T-helper 22 cell (primary cell): ENCODE results near the gene PTN.
"Not testable (repeated sequence)": the region's sequence is repeated elsewhere in the genome, so short reads cannot be mapped to it uniquely, and the experiment has no call there.

Experiments used
- DNase-seq: peaks from one replicate; pipeline ENCODE4 v3.0.0-alpha.2; 2020; ENCODE audit warnings: low read depth

PTN gene

DNA sequence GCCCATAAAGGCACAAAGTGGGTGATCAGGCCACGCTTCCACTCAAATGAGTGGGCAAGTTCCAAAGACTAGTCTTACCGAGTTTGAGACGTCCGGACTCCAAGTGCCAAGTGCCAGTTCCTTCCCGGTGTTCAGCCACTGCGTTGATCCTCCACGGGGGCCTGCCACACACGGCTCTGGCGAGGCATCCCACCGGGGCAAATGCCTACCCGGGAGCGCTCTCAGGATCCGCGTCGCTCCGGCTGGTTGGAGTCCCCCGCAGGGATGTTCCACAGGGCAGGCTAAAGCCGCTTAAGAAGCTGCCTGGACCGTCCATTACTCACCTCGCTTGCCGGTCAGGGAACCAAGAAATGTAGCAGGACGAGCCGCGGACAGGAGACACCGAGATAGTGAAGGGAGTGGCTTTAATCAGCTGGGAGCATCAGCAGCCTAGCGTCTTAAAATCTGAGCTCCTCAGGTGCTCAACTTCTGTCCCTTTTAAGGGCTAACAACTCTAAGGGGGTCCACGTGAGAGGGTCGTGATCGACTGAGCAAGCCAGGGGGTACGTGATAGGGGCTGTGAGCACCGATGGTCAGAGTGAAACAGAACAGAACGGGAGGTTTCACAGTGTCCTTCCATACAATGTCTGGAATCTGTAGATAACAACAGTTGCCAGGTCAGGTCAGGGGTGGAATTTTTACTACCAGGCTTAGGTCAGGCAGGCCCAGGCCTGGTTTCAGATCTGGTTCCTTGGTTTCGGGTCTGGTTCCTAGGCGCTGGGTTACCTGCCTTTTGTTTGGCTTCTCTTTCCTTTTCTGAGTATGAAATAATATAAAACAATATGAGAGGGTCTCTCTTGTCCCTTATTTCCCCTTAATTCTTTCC is 75.3 kb downstream of the PTN start:
- DNase-seq: not testable (repeated sequence)

DNA sequence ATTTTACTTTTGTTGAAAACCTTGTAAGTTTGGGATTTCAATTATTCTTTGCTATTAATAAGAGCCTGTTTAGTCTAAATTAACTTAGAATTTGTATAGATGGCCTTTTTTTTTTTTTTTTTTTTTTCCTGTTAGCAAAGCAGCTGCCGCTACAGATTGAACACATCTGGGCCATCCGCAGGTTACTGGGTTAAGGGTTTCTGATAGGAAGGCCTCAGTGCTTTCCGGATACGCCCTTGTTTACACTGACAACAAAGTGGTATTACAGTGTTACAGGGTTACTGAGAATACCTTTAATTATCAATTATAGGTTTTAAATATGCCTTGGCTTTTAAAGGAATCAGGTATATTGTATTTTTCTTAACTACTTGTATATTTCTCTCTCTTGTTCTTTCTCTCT is 76.8 kb downstream of the PTN start:
- DNase-seq: no peak

DNA sequence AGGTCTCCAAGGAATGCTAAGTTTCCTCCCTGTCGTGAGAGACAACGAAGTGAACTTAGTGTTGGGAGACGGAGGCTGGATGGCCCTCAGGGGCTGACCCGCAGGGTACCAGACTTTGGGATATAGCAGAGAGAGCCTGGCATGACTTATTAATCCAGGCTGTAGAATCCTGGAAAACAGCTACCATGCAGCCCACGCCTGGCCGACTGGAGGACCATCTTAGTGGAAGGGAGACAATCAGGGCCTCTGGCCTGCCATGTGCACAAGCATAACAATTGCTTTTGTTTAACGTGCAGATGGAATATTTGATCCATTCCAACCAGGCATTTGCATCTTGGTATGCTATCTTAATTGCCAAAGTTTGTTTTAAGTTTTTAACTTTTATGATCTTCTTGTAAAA is 78.1 kb downstream of the PTN start:
- DNase-seq: not testable (repeated sequence)

DNA sequence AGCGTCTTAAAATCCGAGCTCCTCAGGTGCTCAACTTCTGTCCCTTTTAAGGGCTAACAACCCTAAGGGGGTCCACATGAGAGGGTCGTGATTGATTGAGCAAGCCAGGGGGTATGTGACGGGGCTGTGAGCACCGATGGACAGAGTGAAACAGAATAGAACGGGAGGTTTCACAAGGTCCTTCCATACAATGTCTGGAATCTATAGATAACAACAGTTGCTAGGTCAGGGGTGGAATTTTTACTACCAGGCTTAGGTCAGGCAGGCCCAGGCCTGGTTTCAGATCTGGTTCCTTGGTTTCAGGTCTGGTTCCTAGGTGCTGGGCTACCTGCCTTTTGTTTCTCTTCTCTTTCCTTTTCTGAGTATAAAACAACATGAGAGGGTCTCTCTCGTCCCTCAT is 80.9 kb downstream of the PTN start:
- DNase-seq: no peak

DNA sequence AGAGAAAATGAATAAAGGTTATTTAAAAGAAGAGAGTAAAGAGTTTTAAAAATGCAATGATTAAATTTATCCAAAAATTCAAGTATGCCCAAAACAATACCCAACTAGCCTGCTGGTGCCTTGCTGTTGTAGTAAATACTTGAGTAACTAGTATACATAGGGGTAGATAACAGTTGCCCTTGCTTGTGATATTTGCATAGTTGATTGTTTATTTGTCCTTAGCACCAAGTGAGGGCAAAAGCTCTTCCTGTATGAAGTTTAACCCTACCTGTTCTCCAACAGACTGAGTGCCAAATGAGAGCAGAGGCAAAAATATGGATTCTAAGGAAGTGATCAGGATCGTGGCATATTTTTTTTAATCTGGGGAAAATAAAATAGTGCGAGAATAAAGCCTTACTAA is 85.0 kb downstream of the PTN start:
- no peak for DNase-seq

DNA sequence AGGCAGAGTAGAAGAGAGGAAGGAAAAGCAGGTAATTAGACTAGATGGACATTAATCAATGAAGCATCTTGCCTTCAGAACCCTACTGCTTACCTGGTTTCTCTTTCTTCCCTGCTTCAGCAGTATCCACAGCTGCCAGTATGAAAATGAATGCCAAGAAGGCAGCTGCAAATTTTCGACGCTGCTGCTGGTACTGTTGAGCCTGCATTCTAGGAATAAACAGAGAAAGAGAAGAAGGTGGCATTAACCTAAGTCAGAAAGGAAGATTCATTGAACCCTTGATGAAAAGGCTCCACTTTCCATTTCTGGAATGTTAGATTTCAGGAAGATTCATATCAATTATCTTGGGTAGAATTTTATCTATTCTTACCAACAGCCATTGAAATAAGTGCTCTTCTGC is 88.8 kb downstream of the PTN start:
- no peak for DNase-seq

DNA sequence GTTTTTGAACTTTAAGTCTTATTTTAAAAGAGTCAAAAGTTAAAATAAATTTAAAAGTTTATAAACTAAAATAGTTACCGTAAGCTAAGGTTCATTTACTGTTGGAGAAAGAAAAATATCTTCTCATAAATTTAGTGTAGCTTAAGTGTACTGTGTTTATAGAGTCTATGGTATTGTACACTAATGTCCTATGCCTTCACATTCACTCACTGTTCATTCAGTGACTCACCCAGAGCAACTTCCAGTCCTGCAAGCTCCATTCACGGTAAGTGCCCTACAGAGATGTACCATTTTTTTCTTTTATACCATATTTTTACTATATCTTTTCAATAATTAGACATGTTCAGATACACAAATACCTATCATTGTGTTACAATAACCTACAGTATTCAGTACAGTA is 97.6 kb downstream of the PTN start:
- DNase-seq: no peak

DNA sequence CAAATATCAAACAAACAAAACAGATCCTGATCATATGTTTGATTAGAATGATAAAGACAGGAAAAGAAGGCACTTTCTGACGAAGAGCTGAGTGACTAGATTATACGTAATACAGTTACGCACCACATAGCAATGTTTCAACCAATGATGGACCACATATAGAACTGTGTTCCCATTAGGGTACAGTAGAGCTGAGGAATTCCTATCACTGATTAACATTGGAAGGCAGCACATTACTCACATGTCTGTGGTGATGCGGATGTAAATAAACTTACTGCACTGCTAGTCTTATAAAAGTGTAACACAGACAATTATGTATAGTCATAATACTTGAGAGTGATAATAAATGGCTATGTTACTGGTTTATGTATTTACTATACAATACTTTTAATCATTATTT is 98.3 kb downstream of the PTN start:
- DNase-seq: no peak

DNA sequence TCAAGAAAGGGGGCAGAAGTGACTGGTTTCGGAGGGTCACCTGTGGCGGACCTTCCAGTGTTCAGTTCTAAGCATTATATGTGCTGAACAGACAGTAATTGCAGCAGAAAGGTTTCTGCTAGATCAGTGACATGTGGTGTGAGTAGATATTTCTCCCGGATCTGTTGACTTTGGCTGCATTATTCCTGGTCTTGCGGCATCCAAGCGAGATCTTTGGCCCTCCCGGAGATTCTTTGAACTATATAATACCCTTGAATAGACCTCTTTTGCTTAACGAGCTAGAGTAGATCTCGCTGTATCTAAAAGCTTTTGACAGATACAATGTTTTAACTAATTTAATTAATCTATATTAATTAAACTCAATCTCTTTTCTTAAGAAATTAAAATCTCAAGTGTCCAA is 99.8 kb downstream of the PTN start:
- no peak for DNase-seq

DNA sequence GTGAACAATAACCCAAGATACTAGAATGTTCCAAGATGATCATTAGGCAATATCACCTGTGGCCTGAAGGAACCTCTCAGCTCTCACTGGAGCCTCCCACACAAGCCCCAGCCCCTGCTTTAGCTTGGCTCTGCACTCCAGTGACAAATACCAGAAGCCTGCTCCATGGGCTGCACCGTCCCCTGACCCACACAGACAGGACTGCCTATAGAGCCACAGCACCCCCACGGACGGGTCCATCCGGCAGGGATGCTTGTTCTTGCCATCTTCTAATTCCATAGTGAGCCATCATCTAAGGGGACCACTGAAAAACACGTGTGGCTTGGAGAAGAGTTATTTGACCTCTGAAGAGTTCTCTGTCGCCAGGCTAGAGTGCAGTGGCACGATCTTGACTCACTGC is 100.9 kb downstream of the PTN start:
- no peak for DNase-seq

DNA sequence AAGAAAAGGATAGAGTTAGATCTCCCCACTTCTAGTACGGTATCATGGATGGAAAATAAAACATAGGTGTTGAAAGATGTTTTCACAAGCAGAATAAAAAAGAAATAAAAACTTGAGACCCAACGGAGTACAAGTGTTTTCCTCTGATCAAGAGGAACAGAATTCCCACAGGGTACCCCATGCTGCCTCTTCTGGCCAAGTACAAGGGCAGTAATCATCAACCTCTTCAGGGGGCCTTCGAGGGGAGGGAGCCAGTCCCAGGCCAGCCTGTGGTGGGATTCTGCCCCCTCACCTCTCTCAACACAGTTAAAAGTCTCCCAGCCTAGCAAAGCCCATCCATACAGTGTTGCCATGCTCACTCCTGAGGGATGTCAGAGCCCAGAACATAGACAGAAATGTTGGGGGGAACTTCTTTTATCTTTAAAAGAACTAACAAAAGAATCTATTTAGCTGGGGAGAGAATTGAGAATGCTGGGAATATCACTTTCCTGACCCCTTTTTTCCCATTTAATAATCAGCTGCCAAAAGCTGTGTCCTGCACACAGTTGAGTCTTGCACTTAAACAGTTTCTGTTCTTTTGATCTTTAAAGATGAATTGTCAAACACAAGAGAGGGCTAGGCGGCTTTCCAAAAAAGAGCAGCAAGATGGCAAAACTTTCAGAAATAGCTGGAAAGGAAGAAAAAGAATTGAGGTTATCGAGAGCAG is 101.7 kb downstream of the PTN start:
- no peak for DNase-seq

DNA sequence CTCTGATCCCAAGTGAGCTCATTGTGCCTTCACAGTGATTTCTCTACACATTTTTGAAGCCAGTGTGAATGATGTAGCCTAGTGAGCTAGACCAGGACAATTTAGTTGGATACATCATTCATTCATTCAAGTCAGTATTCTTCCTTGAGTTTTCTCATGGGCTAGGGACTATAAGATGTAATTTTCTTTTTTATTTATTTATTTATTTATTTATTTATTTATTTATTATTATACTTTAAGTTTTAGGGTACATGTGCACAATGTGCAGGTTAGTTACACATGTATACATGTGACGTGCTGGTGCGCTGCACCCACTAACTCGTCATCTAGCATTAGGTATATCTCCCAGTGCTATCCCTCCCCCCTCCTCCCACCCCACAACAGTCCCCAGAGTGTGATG is 104.3 kb downstream of the PTN start:
- DNase-seq: not testable (repeated sequence)

DNA sequence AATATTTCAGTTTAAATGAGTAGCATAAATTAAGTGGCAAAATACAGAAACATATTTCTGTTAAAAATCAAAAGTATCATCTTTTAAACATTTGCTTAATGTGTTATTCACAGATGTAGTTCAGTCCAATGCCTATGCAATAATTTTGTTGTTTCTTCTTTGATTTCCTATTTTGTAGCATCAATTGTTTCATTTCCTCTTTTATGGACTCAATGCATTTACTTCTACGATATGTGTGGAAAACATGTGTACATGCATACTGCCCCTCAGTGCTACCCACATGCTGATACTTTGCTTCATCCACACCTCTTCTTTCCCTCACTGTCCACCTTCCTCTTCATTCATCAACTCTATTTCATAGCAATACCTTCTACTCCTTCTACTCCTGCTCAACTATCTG is 108.1 kb downstream of the PTN start:
- DNase-seq: no peak

DNA sequence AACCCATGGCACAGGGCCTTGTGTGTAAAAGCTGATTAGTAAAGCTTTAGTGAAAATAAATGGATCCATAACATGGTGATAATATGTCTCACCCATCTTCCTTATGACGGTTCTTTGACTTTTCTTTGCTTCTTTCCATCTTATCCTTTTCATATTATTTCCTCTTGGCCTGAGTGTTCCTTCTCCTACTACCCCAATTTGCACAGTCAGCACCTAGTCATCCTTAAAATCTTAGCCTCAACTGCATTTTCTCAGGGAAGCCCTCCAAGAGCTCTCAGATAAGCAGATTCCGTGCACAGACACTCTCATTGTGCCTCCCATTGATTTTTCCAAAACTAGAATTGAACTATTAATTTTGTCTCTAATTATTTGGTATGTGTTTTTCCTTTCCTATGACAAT is 112.4 kb downstream of the PTN start:
- DNase-seq: no peak

DNA sequence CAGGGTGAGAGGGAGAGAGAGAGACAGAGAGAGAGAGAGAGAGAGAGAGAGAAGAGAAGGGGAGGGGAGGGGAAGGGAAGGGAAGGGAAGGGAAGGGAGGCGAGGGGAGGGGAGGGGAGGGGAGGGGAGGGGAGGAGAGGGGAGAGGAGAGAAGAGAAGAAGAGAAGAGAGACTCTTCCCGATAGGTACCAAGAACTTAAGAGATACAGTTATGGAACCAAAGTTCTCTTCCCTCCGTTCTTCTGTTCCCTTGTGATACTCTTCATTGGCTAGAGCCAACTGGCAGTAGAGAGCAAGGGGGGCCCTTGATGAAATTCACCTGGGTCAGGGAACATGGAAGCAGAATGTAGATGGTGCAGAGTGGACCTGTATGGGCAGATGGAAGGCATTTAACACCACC is 122.1 kb downstream of the PTN start:
- DNase-seq: no peak

DNA sequence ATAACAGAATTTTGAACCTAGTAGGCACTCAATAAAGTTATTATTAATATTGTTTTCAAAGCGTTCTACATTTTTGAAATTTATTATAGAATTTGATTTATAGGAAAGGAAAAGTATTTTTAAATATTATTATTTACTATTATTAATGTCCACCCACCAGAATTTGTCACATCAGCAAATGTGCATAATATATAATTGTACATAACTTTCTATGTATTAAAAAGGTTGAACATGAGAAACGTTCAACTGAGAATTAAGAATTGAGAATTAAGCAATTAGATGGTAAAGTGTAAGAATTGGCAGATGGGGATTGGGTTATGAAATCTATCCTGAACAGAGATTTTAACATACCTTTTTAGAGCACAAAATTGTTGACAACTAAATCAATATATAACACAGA is 129.8 kb downstream of the PTN start:
- DNase-seq: no peak

DNA sequence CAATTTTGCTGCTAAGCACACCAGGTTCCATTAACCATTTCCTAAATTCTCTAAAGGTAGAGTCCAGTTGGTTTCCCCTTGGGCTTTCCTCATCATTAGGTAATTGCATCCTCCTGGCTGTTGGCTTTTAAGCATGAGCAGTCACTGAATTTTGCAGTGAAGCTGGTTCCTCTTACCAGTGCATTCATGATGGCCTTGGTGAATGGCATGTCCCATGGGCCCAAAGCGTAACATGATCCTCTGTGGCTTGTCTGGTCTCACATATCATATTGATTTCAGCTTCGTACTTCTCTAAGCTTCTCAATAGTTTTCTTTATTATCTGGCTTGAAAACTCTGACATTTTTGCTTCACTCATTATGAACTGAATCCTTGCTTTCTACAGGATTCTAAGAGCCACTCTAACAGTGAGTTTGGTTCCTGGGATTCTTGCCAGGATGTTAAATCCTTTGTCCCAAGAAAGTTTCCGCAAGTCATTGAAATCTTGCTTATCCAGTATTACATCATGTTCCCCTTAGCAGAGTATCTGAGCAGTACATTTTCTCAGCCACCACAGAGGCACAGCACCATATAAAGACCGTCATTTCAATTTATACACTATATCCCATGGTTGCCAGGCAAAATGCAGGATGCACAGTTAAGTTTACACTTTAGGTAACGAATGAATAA is 134.2 kb downstream of the PTN start:
- DNase-seq: no peak

DNA sequence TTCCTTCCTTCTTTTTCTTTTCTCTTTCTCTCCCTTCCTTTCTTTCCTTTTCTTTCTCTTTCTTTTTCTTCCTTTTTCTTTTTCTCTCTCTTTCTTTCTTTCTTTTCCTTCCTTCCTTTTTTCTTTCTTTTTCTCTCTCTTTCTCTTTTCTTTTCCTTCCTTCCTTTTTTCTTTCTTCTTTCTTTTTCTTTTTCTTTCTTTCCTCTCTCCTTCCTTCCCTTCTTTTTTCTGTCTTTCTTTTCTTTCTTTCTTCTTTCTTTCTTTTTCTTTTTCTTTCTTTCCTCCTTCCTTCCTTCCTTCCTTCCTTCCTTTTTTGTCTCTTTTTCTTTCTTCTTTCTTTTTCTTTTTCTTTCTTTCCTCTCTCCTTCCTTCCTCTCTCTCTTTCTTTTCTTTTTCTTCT is 136.8 kb downstream of the PTN start:
- DNase-seq: no peak

DNA sequence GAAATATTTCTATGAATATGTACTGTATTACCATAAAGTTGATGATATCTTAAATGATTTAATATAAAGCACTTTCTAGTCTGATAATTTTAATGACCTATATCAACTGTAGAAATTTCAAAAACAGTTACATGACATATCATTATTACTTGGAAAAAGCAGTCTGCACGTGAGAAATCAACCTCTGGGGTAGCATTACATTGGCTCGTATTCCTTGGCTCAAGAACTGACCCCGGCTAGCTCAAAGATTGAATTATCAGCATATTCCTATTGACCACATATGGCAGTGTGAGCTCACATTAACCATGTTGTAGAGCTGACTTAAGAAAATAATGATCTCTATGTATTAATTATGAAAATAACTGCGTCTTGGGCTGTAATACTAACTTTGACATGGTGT is 139.3 kb downstream of the PTN start:
- DNase-seq: no peak

DNA sequence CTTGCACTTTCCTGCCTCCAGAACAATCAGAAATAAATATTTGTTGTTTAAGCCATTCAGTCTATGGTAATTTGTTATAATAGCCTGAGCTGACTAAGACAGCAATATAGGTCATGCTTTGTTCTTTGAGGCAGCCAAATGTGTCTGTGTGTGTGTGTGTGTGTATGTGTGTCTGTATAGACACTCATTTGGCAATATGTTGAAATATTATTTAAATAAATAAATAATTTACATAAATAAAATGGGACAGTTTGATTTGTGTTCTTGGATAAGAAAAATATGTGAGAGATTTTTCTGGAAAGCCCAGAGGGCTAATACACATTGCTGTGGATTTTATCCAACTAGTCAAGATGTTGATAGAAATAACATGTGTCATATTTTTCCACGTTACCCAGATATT is 140.2 kb downstream of the PTN start:
- no peak for DNase-seq

DNA sequence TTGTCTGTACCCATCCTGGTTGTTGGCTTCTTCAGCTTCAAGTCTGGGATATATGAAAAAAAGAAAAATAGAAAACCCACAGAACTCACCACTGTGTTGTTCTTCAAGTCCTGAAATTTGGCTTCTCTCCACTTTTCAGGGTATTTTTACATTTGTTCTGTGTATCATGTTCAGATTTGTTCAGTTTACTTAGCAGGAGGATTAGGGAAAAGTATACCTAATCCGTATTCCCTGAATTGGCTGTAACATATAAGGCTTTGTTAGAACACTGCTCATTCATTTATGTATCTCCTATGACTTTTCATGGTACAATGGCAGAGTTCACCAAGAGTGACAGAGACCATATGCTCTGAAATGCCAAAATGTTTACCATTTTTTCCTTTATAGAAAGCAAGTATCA is 146.9 kb downstream of the PTN start:
- no peak for DNase-seq

DNA sequence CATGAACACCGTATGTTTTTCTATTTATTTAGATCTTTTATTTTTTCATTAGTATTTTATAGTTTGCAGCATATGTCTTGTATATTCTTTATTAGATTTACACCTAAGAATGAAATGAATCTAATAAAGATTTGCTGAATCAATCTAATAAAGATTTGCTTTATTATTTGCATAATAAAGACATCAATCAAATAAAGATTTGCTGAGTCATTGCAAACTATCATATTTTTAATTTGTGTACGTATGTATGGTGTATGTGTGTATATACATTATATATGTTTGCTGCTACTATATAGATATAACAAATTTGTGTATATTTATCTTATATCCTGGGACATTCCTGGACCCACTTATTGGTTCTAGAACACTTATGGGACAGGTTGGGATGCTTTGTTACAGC is 147.5 kb downstream of the PTN start:
- no peak for DNase-seq

DNA sequence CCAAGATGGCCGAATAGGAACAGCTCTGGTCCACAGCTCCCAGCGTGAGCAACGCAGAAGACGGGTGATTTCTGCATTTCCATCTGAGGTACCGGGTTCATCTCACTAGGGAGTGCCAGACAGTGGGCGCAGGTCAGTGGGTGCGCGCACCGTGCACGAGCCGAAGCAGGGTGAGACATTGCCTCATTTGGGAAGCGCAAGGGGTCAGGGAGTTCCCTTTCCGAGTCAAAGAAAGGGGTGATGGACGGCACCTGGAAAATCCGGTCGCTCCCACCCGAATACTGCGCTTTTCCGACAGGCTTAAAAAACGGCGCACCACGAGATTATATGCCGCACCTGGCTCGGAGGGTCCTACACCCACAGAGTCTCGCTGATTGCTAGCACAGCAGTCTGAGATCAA is 161.9 kb downstream of the PTN start:
- DNase-seq: not testable (repeated sequence)
